Adrenal gland (tissue), 12 donors: ENCODE data around the gene PDK1. TPM values are rescaled to one million over a fixed set of nuclear protein-coding genes. Genes with fewer than 3 reads are reported as not detected.

Experiments
- DNase-seq, 7 donors: peaks; one replicate each; pipeline ENCODE4 v3.0.0-alpha.2; 2019 to 2020
- H3K27ac ChIP-seq, 5 donors: fragments of 200-600 bp; sonication (generic) in 4 of 5; 1 replicate in 3 of 5; 2 replicates in 2 of 5; pipeline versions ENCODE4 v1.5.1 to v1.8.0; 2016 to 2020; ENCODE audit warnings: mild to moderate bottlenecking in 1 of 5
- H3K27me3 ChIP-seq: fragments of 200-600 bp; 2 replicates; pipeline ENCODE4 v1.8.0; 2021
- H3K36me3 ChIP-seq, 2 donors: fragments of 200-600 bp; replicated peaks in 1 of 2; 1 replicate in 1 of 2; 2 replicates in 1 of 2; pipeline versions ENCODE4 v1.5.1 to v1.8.0; 2018 to 2022
- H3K4me1 ChIP-seq, 2 donors: fragments of 200-600 bp; replicated peaks in 1 of 2; 1 replicate in 1 of 2; 2 replicates in 1 of 2; pipeline versions ENCODE4 v1.5.1 to v1.8.0; 2018 to 2021
- H3K4me3 ChIP-seq, 4 donors: fragments of 200-600 bp; sonication (generic) in 3 of 4; one replicate each; pipeline ENCODE4 v1.5.1; 2016 to 2018
- H3K9me3 ChIP-seq, 3 donors: fragments of 200-600 bp; sonication (generic) in 1 of 3; replicated peaks in 1 of 3; 1 replicate in 2 of 3; 2 replicates in 1 of 3; pipeline versions ENCODE4 v1.5.1 to v1.8.0; 2016 to 2021
- CTCF ChIP-seq, 6 experiments: fragments of 450-650 bp in 4 of 6; fragments of 200-600 bp in 2 of 6; sonication (generic) in 1 of 6; IDR thresholded peaks; 1 replicate in 5 of 6; 2 replicates in 1 of 6; pipeline versions ENCODE4 v1.5.1 to v1.8.0; 2016 to 2021; ENCODE audit warnings: antibody characterized with exemption in 6 of 6, mild to moderate bottlenecking in 2 of 6, moderate library complexity in 1 of 6
- POLR2A ChIP-seq, 2 donors: fragments of 450-650 bp; IDR thresholded peaks; one replicate each; pipeline ENCODE4 v1.6.1; 2017; ENCODE audit warnings: antibody characterized with exemption in 2 of 2, mild to moderate bottlenecking in 2 of 2, moderate library complexity in 1 of 2
- WGBS, 4 donors: extraction: QIAGEN DNeasy Blood & Tissue Kit in 2 of 4; methylation state at CpG; one replicate each; pipeline versions ENCODE4 v1.1.5 to v1.1.7; 2013 to 2017; 5-methylcytosine and 5-hydroxymethylcytosine counted together
- intact Hi-C, 2 donors: fragments of 100-400 bp; cut with DNase I; formaldehyde crosslinking; loops; one replicate each; pipeline versions ENCODE4 v1.14.1 to v1.15.0; 2022 to 2023
- polyA plus RNA-seq, 3 donors: library from polyadenylated mRNA; stranded (reverse); fragments of 200-250 nt in 2 of 3; fragments of 350-450 nt in 1 of 3; fragmentation: Illumina TruSeq in 1 of 3; extraction: RNeasy Lipid Tissue Mini Kit (QIAGEN cat#74804) in 1 of 3; gene quantifications; one replicate each; pipeline ENCODE4 v1.2.3, GENCODE V29; 2013 to 2014
- total RNA-seq, 9 donors: library from RNA; depleted of rRNA in 4 of 9; stranded (reverse); fragments of >200 nt in 4 of 9; fragments of 120-200 nt in 1 of 9; fragmentation: NEBNext Ultra II Directional in 1 of 9; extraction: Animal tissue kit (Norgen Biotek cat#: 25700) in 1 of 9; gene quantifications; one replicate each; pipeline versions ENCODE4 v1.1.0 to v1.2.4, GENCODE V29; 2013 to 2023
- donor health status: healthy with polysubstance abuse.
- donor health status: Bipolar disorder and iron deficiency.
- donor health status: DM: yes; HTN: yes; CAD: no.
- donor health status: DM: no; HTN: no; CAD: no.
- donor health status: DM: no; HTN: no; CAD: no.
- donor health status: DM: yes; HTN: yes; CAD: no.

The PDK1 gene
- total and polyA plus RNA-seq, 12 donors, result 3.6 to 112 (median 20.3) TPM

- no peak for DNase-seq
- no peaks in the 10 kb centered on the region for H3K27me3 ChIP-seq
- 87 to 95% (median 90%) methylated on average over 5 to 7 of the region's 7 CpGs for WGBS, 4 donors
- intact Hi-C loops, result no loop called here
- H3K9me3 ChIP-seq, result no peaks in the 10 kb centered on the region
- H3K36me3 ChIP-seq, result no peaks in the 10 kb centered on the region
- no peak for TF ChIP-seq CTCF (IDR thresholded peaks at IDR 0.05)
- TF ChIP-seq POLR2A (IDR thresholded peaks at IDR 0.05), result no peak
- H3K4me3 ChIP-seq, result no peak overlapping the region
- H3K4me1 ChIP-seq, result no peaks in the 10 kb centered on the region
- no peak overlapping the region for H3K27ac ChIP-seq
These were observed 73.7 kb downstream of the PDK1 start for GRCh38 chr2:172629586-172629985.

- H3K27me3 ChIP-seq, result no peaks in the 10 kb centered on the region
- H3K36me3 ChIP-seq, result no peaks in the 10 kb centered on the region
- H3K27ac ChIP-seq, result no peak overlapping the region
- intact Hi-C loops, result no loop called here
- H3K4me3 ChIP-seq, result no peak overlapping the region
- no peak for DNase-seq
- H3K9me3 ChIP-seq, result no peaks in the 10 kb centered on the region
- no peaks in the 10 kb centered on the region for H3K4me1 ChIP-seq
- TF ChIP-seq CTCF (IDR thresholded peaks at IDR 0.05), result no peak
- TF ChIP-seq POLR2A (IDR thresholded peaks at IDR 0.05), result no peak
These were observed 74.3 kb downstream of the PDK1 start for GRCh38 chr2:172630181-172630580.

DNA sequence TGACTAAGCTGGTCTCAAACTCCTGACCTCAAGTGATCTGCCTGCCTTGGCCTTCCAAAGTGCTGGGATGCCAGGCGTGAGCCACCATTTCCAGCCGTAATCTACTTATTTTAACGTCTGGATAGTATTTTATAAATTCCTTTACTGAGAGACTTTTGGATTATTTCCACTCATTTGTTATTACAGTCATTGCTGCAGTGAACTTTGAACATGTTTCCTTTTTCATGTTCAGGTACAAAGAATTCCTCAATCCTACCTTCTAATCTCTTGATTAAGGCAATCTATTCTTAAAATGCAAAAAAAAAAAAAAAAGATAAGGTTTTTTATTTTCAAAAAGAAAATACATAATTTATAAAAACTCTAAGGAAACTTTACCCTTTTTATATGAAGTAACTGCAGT is 78.6 kb downstream of the PDK1 start:
- H3K9me3 ChIP-seq, result no peaks in the 10 kb centered on the region
- H3K4me1 ChIP-seq, result no peaks in the 10 kb centered on the region
- TF ChIP-seq POLR2A (IDR thresholded peaks at IDR 0.05) (no peak), CTCF (IDR thresholded peaks at IDR 0.05) (no peak)
- no peak overlapping the region for H3K27ac ChIP-seq
- WGBS, 4 donors, result 73 to 82% (median 76%) methylated on average over 3 of the region's 3 CpGs
- intact Hi-C loops, result no loop called here
- H3K27me3 ChIP-seq, result no peaks in the 10 kb centered on the region
- no peaks in the 10 kb centered on the region for H3K36me3 ChIP-seq
- no peak for DNase-seq
- no peak overlapping the region for H3K4me3 ChIP-seq

DNA sequence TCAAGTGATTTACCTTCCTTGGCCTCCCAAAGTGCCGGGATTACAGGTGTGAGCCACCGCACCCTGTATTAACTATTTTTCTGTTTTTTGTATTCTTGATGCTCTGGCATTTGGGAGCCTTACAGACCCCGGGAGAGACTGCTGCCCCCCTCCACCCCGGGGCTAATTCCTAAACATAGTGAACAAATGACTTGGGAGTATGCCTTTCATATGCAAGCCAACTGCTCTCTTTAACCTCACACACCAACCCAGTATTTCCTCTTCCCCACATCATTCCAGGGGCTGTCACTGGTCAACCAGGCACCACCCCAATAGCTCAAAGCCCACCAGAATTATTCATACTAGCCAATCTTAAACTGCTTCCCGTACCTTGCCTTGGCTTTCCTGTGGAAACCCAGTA is 79.7 kb downstream of the PDK1 start:
- Histone ChIP-seq H3K27ac (no peak overlapping the region), H3K9me3 (no peaks in the 10 kb centered on the region), H3K27me3 (no peaks in the 10 kb centered on the region), H3K4me3 (no peak overlapping the region), H3K4me1 (no peaks in the 10 kb centered on the region), H3K36me3 (no peaks in the 10 kb centered on the region)
- intact Hi-C loops, result no loop called here
- WGBS, 4 donors, result 91 to 94% (median 94%) methylated on average over 5 of the region's 5 CpGs
- no peak for DNase-seq
- TF ChIP-seq POLR2A (IDR thresholded peaks at IDR 0.05) (no peak), CTCF (IDR thresholded peaks at IDR 0.05) (no peak)
